Osteocyte (in vitro differentiated cells): Measurements from ENCODE around the gene INTS6L. TPM values are rescaled to one million over a fixed set of nuclear protein-coding genes. Genes with fewer than 3 reads are reported as not detected.

ENCODE experiments used
- DNase-seq: peaks from one replicate; pipeline ENCODE4 v3.0.0; 2021; ENCODE audit warnings: mixed read lengths; ENCODE audit not compliant: unreplicated experiment; ENCODE audit errors: extremely low spot score
- H3K27ac Mint-ChIP-seq: one replicate; pipeline ENCODE4 v1.8.0; 2021; ENCODE audit warnings: mild to moderate bottlenecking, mixed read lengths; ENCODE audit not compliant: unreplicated experiment
- H3K27me3 Mint-ChIP-seq: one replicate; pipeline ENCODE4 v1.8.0; 2021; ENCODE audit warnings: mixed read lengths; ENCODE audit not compliant: unreplicated experiment
- H3K36me3 Mint-ChIP-seq: one replicate; pipeline ENCODE4 v1.8.0; 2021; ENCODE audit warnings: mixed read lengths; ENCODE audit not compliant: unreplicated experiment
- H3K4me1 Mint-ChIP-seq: one replicate; pipeline ENCODE4 v1.8.0; 2021; ENCODE audit warnings: mixed read lengths; ENCODE audit not compliant: unreplicated experiment
- H3K4me3 Mint-ChIP-seq: one replicate; pipeline ENCODE4 v1.8.0; 2021; ENCODE audit warnings: mild to moderate bottlenecking, moderate library complexity, mixed read lengths; ENCODE audit not compliant: unreplicated experiment
- H3K9me3 Mint-ChIP-seq: one replicate; pipeline ENCODE4 v1.8.0; 2021; ENCODE audit warnings: mixed read lengths; ENCODE audit not compliant: unreplicated experiment
- CTCF ChIP-seq: fragments of 200-600 bp; sonication (generic); IDR thresholded peaks from 2 replicates; pipeline ENCODE4 v1.5.0; 2021; ENCODE audit warnings: antibody characterized with exemption, mild to moderate bottlenecking, moderate library complexity
- total RNA-seq: library from RNA; stranded (reverse); gene quantifications from 2 replicates; pipeline ENCODE4 v1.2.1, GENCODE V29; 2021

The INTS6L gene
- total RNA-seq, 1 donor from 2014 or later: 5.3 TPM

DNA sequence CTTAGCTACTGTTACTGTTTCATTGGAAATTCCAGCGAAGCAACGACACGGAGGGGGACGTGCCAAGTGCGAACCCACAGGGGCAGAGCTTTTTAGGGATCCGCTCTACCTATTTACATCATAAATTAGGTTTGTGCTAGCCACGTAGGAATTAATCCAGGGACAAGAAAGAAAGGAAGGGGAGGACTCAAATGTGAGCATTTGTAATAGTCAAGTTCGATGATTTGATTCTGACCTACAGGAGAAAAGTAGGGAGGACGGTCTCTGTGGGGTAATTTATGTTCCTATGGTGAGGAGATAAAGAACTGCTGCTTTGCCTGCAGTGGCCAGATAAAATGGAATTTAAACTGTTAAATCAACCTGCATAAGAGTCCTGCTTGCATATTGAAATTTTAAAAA, 1.7 kb downstream of the INTS6L start:
- no peak for DNase-seq
- no peak for TF ChIP-seq CTCF
- Mint-ChIP-seq H3K27ac (peak overlapping the region; percentile 86), H3K4me3 (peak overlapping the region; percentile 80), H3K4me1 (peaks cover 29% of the 10 kb centered on the region), H3K27me3 (no peaks in the 10 kb centered on the region), H3K9me3 (peaks cover 3% of the 10 kb centered on the region), H3K36me3 (no peaks in the 10 kb centered on the region)

DNA sequence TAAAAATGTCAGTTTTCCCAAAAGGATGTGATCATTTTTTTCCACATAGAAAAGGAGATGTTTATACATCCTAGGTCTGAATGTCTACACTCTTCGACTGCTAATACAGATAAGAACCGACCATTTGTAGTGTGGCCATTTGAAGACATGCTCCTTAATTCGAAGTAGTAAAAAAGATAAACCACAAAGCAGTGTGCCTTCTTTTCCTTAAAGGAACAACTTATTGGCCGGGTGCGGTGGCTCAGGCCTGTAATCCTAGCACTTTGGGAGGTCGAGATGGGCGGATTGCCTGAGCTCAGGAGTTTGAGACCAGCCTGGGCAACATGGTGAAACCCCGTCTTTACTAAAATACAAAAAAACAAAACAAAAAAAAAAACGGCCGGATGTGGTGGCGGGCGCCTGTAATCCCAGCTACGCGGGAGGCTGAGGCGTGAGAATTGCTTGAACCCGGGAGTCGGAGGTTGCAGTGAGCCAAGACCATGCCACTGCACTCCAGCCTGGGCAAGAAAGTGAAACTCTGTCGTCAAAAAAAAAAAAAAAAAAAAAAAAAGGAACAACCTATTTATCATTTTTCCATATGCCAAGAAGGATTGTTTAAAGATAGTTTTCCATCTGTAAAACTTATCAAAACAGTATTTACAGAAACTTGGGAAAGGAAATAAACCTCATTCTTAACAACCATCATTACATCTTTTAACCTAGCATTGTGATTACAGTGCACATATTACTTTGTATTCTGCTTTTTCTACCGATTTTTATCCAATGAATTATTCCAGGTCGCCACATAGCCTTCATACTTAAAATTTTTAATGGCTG, 2.6 kb downstream of the INTS6L start:
- no peak for TF ChIP-seq CTCF
- peak overlapping the region; percentile 86 for H3K27ac Mint-ChIP-seq
- H3K4me1 Mint-ChIP-seq: peaks cover 29% of the 10 kb centered on the region
- no peak overlapping the region for H3K4me3 Mint-ChIP-seq
- no peak for DNase-seq
- H3K36me3 Mint-ChIP-seq: no peaks in the 10 kb centered on the region
- H3K27me3 Mint-ChIP-seq: no peaks in the 10 kb centered on the region
- peaks cover 3% of the 10 kb centered on the region for H3K9me3 Mint-ChIP-seq

DNA sequence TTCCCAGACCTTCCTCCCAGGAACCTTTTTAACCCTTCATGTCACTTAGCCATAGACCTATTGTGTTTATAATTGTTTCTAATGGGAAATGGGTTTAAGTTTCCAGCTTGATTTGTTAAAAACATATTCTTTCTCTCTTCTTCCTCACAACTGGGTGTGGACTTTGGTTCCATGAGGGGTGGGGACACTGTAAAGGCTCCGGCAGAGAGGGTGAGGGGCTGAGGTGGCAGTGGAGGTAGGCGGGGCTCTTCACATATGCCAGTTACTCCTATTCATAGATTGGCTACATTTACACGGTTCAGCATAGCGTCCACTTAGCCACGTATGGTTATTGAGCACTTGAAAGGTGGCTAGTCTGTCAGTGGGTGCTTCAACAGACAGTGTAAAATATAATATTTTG, 7.8 kb downstream of the INTS6L start:
- H3K36me3 Mint-ChIP-seq: peaks cover 3% of the 10 kb centered on the region
- peaks cover 3% of the 10 kb centered on the region for H3K9me3 Mint-ChIP-seq
- no peak overlapping the region for H3K27ac Mint-ChIP-seq
- no peak for TF ChIP-seq CTCF
- DNase-seq: no peak
- H3K4me3 Mint-ChIP-seq: no peak overlapping the region
- no peaks in the 10 kb centered on the region for H3K27me3 Mint-ChIP-seq
- H3K4me1 Mint-ChIP-seq: peaks cover 29% of the 10 kb centered on the region

DNA sequence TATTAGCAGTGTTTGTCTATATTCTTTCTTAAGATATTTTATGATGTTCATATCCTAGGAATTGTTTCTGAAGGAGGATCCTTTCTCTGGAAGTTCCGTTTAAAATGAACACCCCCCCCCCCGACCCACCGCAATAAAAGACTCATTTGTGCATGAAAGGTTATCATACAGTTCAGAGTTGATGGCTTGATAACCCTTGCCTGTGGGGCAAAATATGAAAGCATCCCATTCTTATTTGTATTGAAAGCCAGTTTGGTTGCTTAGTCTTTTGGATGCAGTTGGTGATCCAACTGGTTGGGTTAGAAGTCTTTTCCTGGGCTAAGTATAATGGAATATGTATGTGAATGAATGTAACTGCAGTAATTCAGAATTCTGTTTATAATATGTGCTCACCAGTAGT, 8.3 kb downstream of the INTS6L start:
- no peak for TF ChIP-seq CTCF
- Mint-ChIP-seq H3K27ac (no peak overlapping the region), H3K36me3 (peaks cover 3% of the 10 kb centered on the region), H3K27me3 (no peaks in the 10 kb centered on the region), H3K9me3 (peaks cover 3% of the 10 kb centered on the region), H3K4me1 (peaks cover 26% of the 10 kb centered on the region), H3K4me3 (no peak overlapping the region)
- DNase-seq: no peak

DNA sequence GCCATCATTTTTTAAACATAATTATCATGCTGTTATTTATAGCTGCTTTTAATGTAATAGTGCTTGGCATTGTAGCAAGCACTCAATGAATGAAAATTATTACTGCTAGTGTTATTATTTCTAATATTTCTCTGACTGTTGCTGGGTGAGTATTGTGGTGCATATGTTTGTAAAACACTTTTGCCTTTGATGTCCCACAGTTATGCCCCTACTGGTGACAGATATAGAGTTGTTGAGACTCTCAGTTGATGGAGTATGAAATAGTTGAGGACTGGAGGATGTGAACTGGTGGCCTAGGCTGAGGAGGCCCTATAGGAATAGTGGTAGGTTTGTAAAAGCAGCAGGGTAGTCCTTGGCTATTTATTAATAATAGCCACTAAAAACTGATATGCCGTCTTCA, 9.6 kb downstream of the INTS6L start:
- no peak for DNase-seq
- H3K27me3 Mint-ChIP-seq: no peaks in the 10 kb centered on the region
- peaks cover 13% of the 10 kb centered on the region for H3K4me1 Mint-ChIP-seq
- H3K4me3 Mint-ChIP-seq: no peak overlapping the region
- H3K9me3 Mint-ChIP-seq: no peaks in the 10 kb centered on the region
- TF ChIP-seq CTCF: no peak
- H3K36me3 Mint-ChIP-seq: peaks cover 3% of the 10 kb centered on the region
- no peak overlapping the region for H3K27ac Mint-ChIP-seq
